Muscle of leg (tissue), 11 donors: ENCODE results near the gene AOC1. TPM values are rescaled to one million over a fixed set of nuclear protein-coding genes. Genes with fewer than 3 reads are reported as not detected.

Source experiments
- DNase-seq: peaks from one replicate; pipeline ENCODE4 v3.0.0; 2013
- H3K27ac ChIP-seq: one replicate; pipeline ENCODE4 v1.5.1; 2013; ENCODE audit warnings: mild to moderate bottlenecking, low read length, control low read depth
- H3K27me3 ChIP-seq: one replicate; pipeline ENCODE4 v1.6.1; 2013; ENCODE audit warnings: low read length; ENCODE audit not compliant: control insufficient read depth, insufficient read depth
- H3K36me3 ChIP-seq: one replicate; pipeline ENCODE4 v1.6.1; 2013; ENCODE audit warnings: low read length; ENCODE audit not compliant: control insufficient read depth, insufficient read depth
- H3K4me1 ChIP-seq: one replicate; pipeline ENCODE4 v1.6.1; 2013; ENCODE audit warnings: low read length; ENCODE audit not compliant: control insufficient read depth, insufficient read depth
- H3K4me3 ChIP-seq: one replicate; pipeline ENCODE4 v1.5.1; 2013; ENCODE audit warnings: low read length, control low read depth
- H3K9me3 ChIP-seq: replicated peaks from 2 replicates; pipeline ENCODE4 v1.6.1; 2013; ENCODE audit warnings: low read depth, low read length; ENCODE audit not compliant: control insufficient read depth
- WGBS: methylation state at CpG from one replicate; pipeline ENCODE4 v1.1.5; 2013; ENCODE audit warnings: missing lambda C conversion rate; ENCODE audit not compliant: insufficient coverage; 5-methylcytosine and 5-hydroxymethylcytosine counted together
- polyA plus RNA-seq, 8 donors: library from polyadenylated mRNA; unstranded; fragments of 120-200 nt; gene quantifications; one replicate each; pipeline versions ENCODE4 v1.2.1 to v1.2.3, GENCODE V29; 2013; ENCODE audit warnings: inconsistent platforms in 1 of 8, low replicate concordance in 1 of 8; ENCODE audit not compliant: insufficient read length in 8 of 8, insufficient read depth in 1 of 8
- total RNA-seq: library from RNA; stranded (reverse); fragments of 120-200 nt; gene quantifications from one replicate; pipeline ENCODE4 v1.2.4, GENCODE V29; 2013

AOC1 gene
- total and polyA plus RNA-seq, 9 donors = 0.04 to 6.1 (median 0.21) TPM; not detected in 3

GRCh38 chr7:150857276-150858055 lies 5.1 kb downstream of the AOC1 start:
- no peaks in the 10 kb centered on the region for H3K9me3 ChIP-seq
- peaks cover 6% of the 10 kb centered on the region for H3K27me3 ChIP-seq
- DNase-seq = no peak
- no peaks in the 10 kb centered on the region for H3K36me3 ChIP-seq
- no peak overlapping the region for H3K4me3 ChIP-seq
- H3K27ac ChIP-seq = no peak overlapping the region
- WGBS = 90% methylated on average over 35 of the region's 43 CpGs
- H3K4me1 ChIP-seq = peaks cover 2% of the 10 kb centered on the region

GRCh38 chr7:150858236-150859197 lies 6.2 kb downstream of the AOC1 start:
- 83% methylated on average over 8 of the region's 18 CpGs for WGBS
- Histone ChIP-seq H3K27me3 (peaks cover 6% of the 10 kb centered on the region), H3K27ac (no peak overlapping the region), H3K4me1 (peaks cover 2% of the 10 kb centered on the region), H3K36me3 (no peaks in the 10 kb centered on the region), H3K4me3 (no peak overlapping the region), H3K9me3 (peaks cover 2% of the 10 kb centered on the region)
- DNase-seq = no peak

DNA sequence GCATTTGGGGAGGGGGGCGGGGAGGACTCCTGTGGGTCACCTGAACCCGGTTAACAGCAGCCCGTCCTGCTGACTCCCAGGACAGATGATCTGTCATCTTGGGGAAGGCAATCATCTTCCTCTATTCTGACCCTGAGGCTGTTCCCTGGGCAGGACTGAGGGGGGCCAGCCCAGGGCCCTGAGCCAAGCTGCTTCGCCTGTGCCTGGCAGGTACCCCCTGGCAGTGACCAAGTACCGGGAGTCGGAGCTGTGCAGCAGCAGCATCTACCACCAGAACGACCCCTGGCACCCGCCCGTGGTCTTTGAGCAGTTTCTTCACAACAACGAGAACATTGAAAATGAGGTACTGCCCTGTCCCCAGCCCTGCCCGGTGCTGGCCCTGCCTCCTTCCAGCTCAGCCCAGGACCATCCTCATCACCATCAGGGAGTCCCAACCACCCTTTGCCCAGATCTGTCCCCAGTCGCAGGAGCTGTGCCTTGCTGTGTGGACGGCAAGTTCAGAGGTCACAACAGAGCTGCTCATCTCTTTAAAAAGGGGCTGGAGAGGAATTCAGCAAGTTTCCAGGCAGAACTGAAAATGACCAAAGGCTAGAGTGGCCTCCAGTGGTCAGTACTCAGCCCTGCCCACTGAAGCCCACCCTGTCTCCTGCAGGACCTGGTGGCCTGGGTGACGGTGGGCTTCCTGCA lies 8.1 kb downstream of the AOC1 start:
- no peaks in the 10 kb centered on the region for H3K4me1 ChIP-seq
- H3K27me3 ChIP-seq = peaks cover 3% of the 10 kb centered on the region
- H3K27ac ChIP-seq = no peak overlapping the region
- peak; percentile 26 for DNase-seq
- 47% methylated on average over 12 of the region's 14 CpGs for WGBS
- peaks cover 2% of the 10 kb centered on the region for H3K9me3 ChIP-seq
- no peak overlapping the region for H3K4me3 ChIP-seq
- H3K36me3 ChIP-seq = no peaks in the 10 kb centered on the region

DNA sequence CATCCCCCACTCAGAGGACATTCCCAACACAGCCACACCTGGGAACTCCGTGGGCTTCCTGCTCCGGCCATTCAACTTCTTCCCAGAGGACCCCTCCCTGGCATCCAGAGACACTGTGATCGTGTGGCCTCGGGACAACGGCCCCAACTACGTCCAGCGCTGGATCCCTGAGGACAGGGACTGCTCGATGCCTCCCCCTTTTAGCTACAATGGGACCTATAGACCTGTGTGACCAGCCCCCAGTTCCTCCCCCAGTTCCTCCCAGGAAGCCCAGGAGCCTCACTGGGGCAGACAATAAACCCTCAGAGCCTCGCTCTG lies 8.6 kb downstream of the AOC1 start:
- Histone ChIP-seq H3K36me3 (no peaks in the 10 kb centered on the region), H3K27ac (no peak overlapping the region), H3K4me3 (no peak overlapping the region), H3K4me1 (no peaks in the 10 kb centered on the region), H3K27me3 (peaks cover 3% of the 10 kb centered on the region), H3K9me3 (peaks cover 2% of the 10 kb centered on the region)
- no peak for DNase-seq
- WGBS = 56% methylated on average over 9 of the region's 9 CpGs

GRCh38 chr7:150862356-150862755 lies 10.0 kb downstream of the AOC1 start:
- H3K4me3 ChIP-seq = no peak overlapping the region
- no peaks in the 10 kb centered on the region for H3K4me1 ChIP-seq
- no peaks in the 10 kb centered on the region for H3K36me3 ChIP-seq
- H3K27ac ChIP-seq = no peak overlapping the region
- H3K9me3 ChIP-seq = peaks cover 4% of the 10 kb centered on the region
- DNase-seq = no peak
- peaks cover 3% of the 10 kb centered on the region for H3K27me3 ChIP-seq
- WGBS = 79% methylated on average over 3 of the region's 6 CpGs

- peaks cover 3% of the 10 kb centered on the region for H3K27me3 ChIP-seq
- H3K4me3 ChIP-seq = no peak overlapping the region
- H3K9me3 ChIP-seq = peaks cover 4% of the 10 kb centered on the region
- no peak overlapping the region for H3K27ac ChIP-seq
- H3K4me1 ChIP-seq = no peaks in the 10 kb centered on the region
- WGBS = 74% methylated on average over 3 of the region's 6 CpGs
- no peak for DNase-seq
- no peaks in the 10 kb centered on the region for H3K36me3 ChIP-seq
These were observed 11.6 kb downstream of the AOC1 start for GRCh38 chr7:150863946-150864345.

DNA sequence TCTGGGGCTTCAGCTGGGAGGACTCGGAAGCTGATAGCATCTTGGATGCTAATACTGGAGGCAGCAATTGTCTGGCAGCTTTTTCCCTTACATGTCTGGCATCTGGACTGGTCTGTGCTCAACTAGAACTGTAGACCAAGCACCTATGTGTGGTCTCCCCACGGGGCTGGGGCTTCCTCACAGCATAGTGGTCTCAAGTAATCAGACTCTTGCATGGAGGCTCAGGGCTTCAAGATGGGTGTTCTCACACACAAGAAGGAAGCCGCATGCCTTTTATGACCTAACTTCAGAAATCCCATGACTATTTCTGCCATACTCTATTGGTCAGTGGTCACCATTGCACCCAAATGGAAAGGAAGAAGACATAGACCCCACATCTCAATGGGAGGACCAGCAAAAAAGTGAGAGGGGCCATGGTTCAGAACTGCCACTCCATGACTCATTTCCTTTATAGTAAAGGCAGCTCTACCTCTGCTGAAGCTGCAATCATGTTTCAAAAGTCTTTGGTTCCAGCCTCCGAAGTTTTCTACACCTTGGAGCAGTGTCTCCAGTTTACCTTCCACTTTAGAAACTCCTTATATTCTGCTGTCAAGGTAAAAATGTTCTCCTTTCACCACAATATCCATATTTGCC lies 14.7 kb downstream of the AOC1 start:
- H3K9me3 ChIP-seq = peaks cover 4% of the 10 kb centered on the region
- peaks cover 2% of the 10 kb centered on the region for H3K27me3 ChIP-seq
- H3K36me3 ChIP-seq = no peaks in the 10 kb centered on the region
- no peak overlapping the region for H3K4me3 ChIP-seq
- no peak for DNase-seq
- H3K4me1 ChIP-seq = no peaks in the 10 kb centered on the region
- H3K27ac ChIP-seq = no peak overlapping the region
- 60% methylated on average over 3 of the region's 4 CpGs for WGBS

- no CpG with 5 or more reads among the region's 7 CpGs for WGBS
- H3K4me1 ChIP-seq = no peaks in the 10 kb centered on the region
- peaks cover 2% of the 10 kb centered on the region for H3K27me3 ChIP-seq
- no peak for DNase-seq
- H3K4me3 ChIP-seq = no peak overlapping the region
- no peak overlapping the region for H3K27ac ChIP-seq
- H3K36me3 ChIP-seq = no peaks in the 10 kb centered on the region
- peaks cover 4% of the 10 kb centered on the region for H3K9me3 ChIP-seq
These were observed 15.3 kb downstream of the AOC1 start for GRCh38 chr7:150867605-150868004.

- no peak overlapping the region for H3K4me3 ChIP-seq
- H3K27me3 ChIP-seq = peaks cover 2% of the 10 kb centered on the region
- H3K36me3 ChIP-seq = no peaks in the 10 kb centered on the region
- no peaks in the 10 kb centered on the region for H3K4me1 ChIP-seq
- DNase-seq = no peak
- H3K9me3 ChIP-seq = peaks cover 3% of the 10 kb centered on the region
- WGBS = 60% methylated on average over 1 of the region's 2 CpGs
- no peak overlapping the region for H3K27ac ChIP-seq
These were observed 17.1 kb downstream of the AOC1 start for GRCh38 chr7:150869467-150869866.
